K562 (cell line): ENCODE measurements around the gene BPI. TPM values are rescaled to one million over a fixed set of nuclear protein-coding genes. Genes with fewer than 3 reads are reported as not detected.

Source experiments
- ATAC-seq: fragments of 200-7000 bp; cut with Tn5 transposase; 3 replicates; pipeline ENCODE4 v1.9.1; 2020; ENCODE audit warnings: moderate library complexity
- BruUV-seq: library from RNA; stranded (reverse); fragments of 400-500 nt; replicated peaks from 2 replicates; lab custom pipeline; 2021; lab: Mats Ljungman, UMichigan
- CTCF ChIA-PET: fragments of 300-600 bp; formaldehyde crosslinking; extraction: SDS; loops from one replicate; lab custom pipeline; 2021; ENCODE audit warnings: low intra/inter-chr PET ratio; lab: Yijun Ruan, JAX
- POLR2A ChIA-PET: fragments of 300-600, 350-650 bp; sonication (Branson Sonifier 250); formaldehyde crosslinking; extraction: SDS; loops from one replicate; lab custom pipeline; 2021; ENCODE audit warnings: antibody characterized with exemption, inconsistent platforms; lab: Yijun Ruan, JAX
- DNase-seq, 4 experiments: peaks; one replicate each; pipeline versions ENCODE4 v3.0.0 to v3.0.0-alpha.2; 2011 to 2018; ENCODE audit warnings: low spot score in 3 of 4, mixed read lengths in 3 of 4; ENCODE audit errors: extremely low read depth in 1 of 4
- FAIRE-seq: peaks from 2 replicates; lab custom pipeline; 2011; peaks lifted over from hg19 to GRCh38; lab: Jason Lieb, UNC
- H2AFZ ChIP-seq: 2 replicates; pipeline ENCODE4 v1.6.0; 2011; ENCODE audit warnings: low read depth, low read length, control low read depth, inconsistent platforms
- H3K27ac ChIP-seq: fragments of 200-600 bp; 3 replicates; pipeline ENCODE4 v1.8.0; 2011; ENCODE audit warnings: low read depth, mild to moderate bottlenecking, control low read depth, inconsistent platforms, low read length, moderate library complexity, mixed read lengths; ENCODE audit errors: extremely low read depth
- H3K27me3 ChIP-seq, 2 experiments: fragments of 300-600 bp in 1 of 2; 2 replicates in 1 of 2; 3 replicates in 1 of 2; pipeline versions ENCODE4 v1.6.0 to v1.8.0; 2011; ENCODE audit warnings: inconsistent platforms in 2 of 2, low read length in 2 of 2, mild to moderate bottlenecking in 1 of 2, mixed read lengths in 1 of 2, moderate library complexity in 1 of 2; ENCODE audit not compliant: control insufficient read depth in 2 of 2, insufficient read depth in 2 of 2
- H3K36me3 ChIP-seq: fragments of 300-600 bp; 3 replicates; pipeline ENCODE4 v1.8.0; 2011; ENCODE audit warnings: mild to moderate bottlenecking, low read length, inconsistent platforms; ENCODE audit not compliant: control insufficient read depth, insufficient read depth
- H3K4me1 ChIP-seq, 2 experiments: fragments of 200-600 bp in 1 of 2; replicated peaks in 1 of 2; 2 replicates in 1 of 2; 3 replicates in 1 of 2; pipeline versions ENCODE4 v1.5.1 to v1.8.0; 2011; ENCODE audit warnings: inconsistent platforms in 2 of 2, low read length in 2 of 2, mild to moderate bottlenecking in 1 of 2, mixed read lengths in 1 of 2, moderate library complexity in 1 of 2; ENCODE audit not compliant: control insufficient read depth in 2 of 2, insufficient read depth in 2 of 2
- H3K4me2 ChIP-seq: 2 replicates; pipeline ENCODE4 v1.6.1; 2011; ENCODE audit warnings: low read length, control low read depth, inconsistent platforms, mixed read lengths; ENCODE audit not compliant: insufficient read depth
- H3K4me3 ChIP-seq: fragments of 200-600 bp; sonication (generic), shearing (Covaris generic); 2 replicates; pipeline ENCODE4 v1.5.1; 2016; ENCODE audit warnings: control low read depth, inconsistent platforms
- H3K79me2 ChIP-seq: fragments of 200-600 bp; 3 replicates; pipeline ENCODE4 v1.8.0; 2011; ENCODE audit warnings: low read length, inconsistent platforms; ENCODE audit not compliant: control insufficient read depth, insufficient read depth
- H3K9ac ChIP-seq, 2 experiments: 2 replicates each; pipeline versions ENCODE4 v1.6.0 to v1.6.1; 2011; ENCODE audit warnings: low read depth in 2 of 2, low read length in 2 of 2, control low read depth in 1 of 2, inconsistent platforms in 1 of 2, mild to moderate bottlenecking in 1 of 2, mixed read lengths in 1 of 2; ENCODE audit not compliant: insufficient read depth in 1 of 2
- H3K9me1 ChIP-seq: one replicate; pipeline ENCODE4 v1.6.0; 2011; ENCODE audit warnings: inconsistent platforms, mild to moderate bottlenecking, low read length, moderate library complexity; ENCODE audit not compliant: control insufficient read depth, insufficient read depth
- H3K9me3 ChIP-seq: replicated peaks from 2 replicates; pipeline ENCODE4 v1.5.1; 2011; ENCODE audit warnings: low read depth, low read length, inconsistent platforms; ENCODE audit not compliant: control insufficient read depth, insufficient read depth
- H4K20me1 ChIP-seq: replicated peaks from 2 replicates; pipeline ENCODE4 v1.6.1; 2011; ENCODE audit warnings: low read length, inconsistent platforms, mixed read lengths; ENCODE audit not compliant: control insufficient read depth, insufficient read depth
- BCL6 ChIP-seq: fragments of 250-450 bp; sonication (Bioruptor Pico); IDR thresholded peaks from 2 replicates; pipeline ENCODE4 v1.4.0; 2020
- CEBPG ChIP-seq, 3 experiments: fragments of 200-800 bp in 1 of 3; sonication (Bioruptor generic) in 1 of 3; sonication (generic) in 1 of 3; formaldehyde crosslinking in 1 of 3; IDR thresholded peaks in 2 of 3; conservative IDR thresholded peaks in 1 of 3; 2 replicates each; pipeline versions ENCODE4 v1.6.1 to v1.8.0; 2016 to 2022; ENCODE audit warnings: missing compliant biosample characterization in 2 of 3, missing genetic modification characterization in 2 of 3, mild to moderate bottlenecking in 1 of 3, missing genetic modification reagents in 1 of 3
- FOSL1 ChIP-seq: fragments of 200-800 bp; sonication (Bioruptor generic); conservative IDR thresholded peaks from 2 replicates; pipeline ENCODE4 v1.6.1; 2016; ENCODE audit warnings: missing genetic modification characterization, missing compliant biosample characterization
- MECOM ChIP-seq: fragments of 250-450 bp; sonication (Bioruptor Pico); IDR thresholded peaks from 2 replicates; pipeline ENCODE4 v1.8.0; 2022; ENCODE audit warnings: inconsistent platforms
- MEF2A ChIP-seq: IDR thresholded peaks from 2 replicates; pipeline ENCODE4 v1.6.1; 2011; ENCODE audit warnings: low read depth, mild to moderate bottlenecking, low read length, moderate library complexity; ENCODE audit not compliant: control insufficient read depth
- NFE2 ChIP-seq: IDR thresholded peaks from 2 replicates; pipeline ENCODE4 v1.6.1; 2014; ENCODE audit warnings: antibody characterized with exemption, low read depth
- NR0B1 ChIP-seq: fragments of 450-650 bp; IDR thresholded peaks from one replicate; pipeline ENCODE4 v1.6.1; 2018; ENCODE audit warnings: mild to moderate bottlenecking, moderate library complexity; ENCODE audit not compliant: partially characterized antibody
- PCBP1 ChIP-seq: fragments of 200-400 bp; formaldehyde crosslinking; IDR thresholded peaks from 2 replicates; pipeline ENCODE4 v1.6.1; 2018; ENCODE audit warnings: mild to moderate bottlenecking, low read depth, low read length; ENCODE audit not compliant: poor library complexity, severe bottlenecking
- POLR3A ChIP-seq: IDR thresholded peaks from 2 replicates; pipeline ENCODE4 v1.6.1; 2011; ENCODE audit warnings: borderline replicate concordance, mild to moderate bottlenecking, moderate library complexity; ENCODE audit not compliant: insufficient read length, insufficient read depth; ENCODE audit errors: extremely low read depth
- PTTG1 ChIP-seq: fragments of 450-650 bp; IDR thresholded peaks from 2 replicates; pipeline ENCODE4 v1.6.1; 2016; ENCODE audit warnings: low read depth, mild to moderate bottlenecking, missing genetic modification characterization, missing compliant biosample characterization
- TAF15 ChIP-seq: fragments of 200-400 bp; formaldehyde crosslinking; IDR thresholded peaks from 2 replicates; pipeline ENCODE4 v1.6.1; 2017; ENCODE audit warnings: mild to moderate bottlenecking, low read depth, low read length, moderate library complexity
- U2AF1 ChIP-seq: fragments of 200-400 bp; formaldehyde crosslinking; optimal IDR thresholded peaks from 2 replicates; pipeline ENCODE3; 2017; ENCODE audit warnings: mild to moderate bottlenecking, low read depth, low read length, moderate library complexity
- ZNF311 ChIP-seq: fragments of 250-450 bp; sonication (Bioruptor Pico); IDR thresholded peaks from 2 replicates; pipeline ENCODE4 v1.4.0; 2020; ENCODE audit warnings: mild to moderate bottlenecking, moderate library complexity
- ZNF436 ChIP-seq: fragments of 250-450, 450-650 bp; sonication (Bioruptor Pico); formaldehyde crosslinking; IDR thresholded peaks from 2 replicates; pipeline ENCODE4 v1.7.0; 2020; ENCODE audit warnings: mild to moderate bottlenecking
- ZSCAN29 ChIP-seq: fragments of 450-650 bp; IDR thresholded peaks from 2 replicates; pipeline ENCODE4 v1.6.1; 2017
- WGBS: fragments of 100-300 bp; shearing (Covaris generic); methylation state at CpG from one replicate; pipeline ENCODE4 v1.1.6; 2016; ENCODE audit warnings: low coverage, mixed read lengths; ENCODE audit not compliant: insufficient coverage; ENCODE audit errors: missing lambda C conversion rate; 5-methylcytosine and 5-hydroxymethylcytosine counted together
- in situ Hi-C: fragments of 300-500 bp; cut with MboI; formaldehyde crosslinking; loops from 4 replicates; pipeline ENCODE4 v1.15.0; 2018; ENCODE audit warnings: inconsistent platforms, mixed read lengths
- intact Hi-C: fragments of 100-400 bp; cut with micrococcal nuclease; formaldehyde crosslinking; loops from 2 replicates; pipeline ENCODE4 v1.14.2; 2022
- polyA plus RNA-seq, 8 experiments: library from polyadenylated mRNA; depleted of rRNA in 4 of 8; stranded (reverse) in 5 of 8; unstranded in 3 of 8; fragments of >200 nt; fragmentation: Nextera tagmentation in 2 of 8; fragmentation: Illumina TruSeq in 1 of 8; extraction: Ambion mirVana in 2 of 8; extraction: Trizol in 1 of 8; gene quantifications; 2 replicates each; pipeline versions ENCODE4 v1.2.1 to v1.2.3, GENCODE V29; 2011 to 2014; ENCODE audit warnings: inconsistent platforms in 1 of 8, missing spikeins in 1 of 8
- total RNA-seq, 7 experiments: library from RNA; depleted of rRNA in 6 of 7; stranded (reverse); fragments of >200 nt in 6 of 7; fragmentation: Illumina TruSeq in 2 of 7; extraction: Trizol in 2 of 7; gene quantifications; 2 replicates each; pipeline versions ENCODE4 v1.2.1 to v1.2.3, GENCODE V29; 2011 to 2021; ENCODE audit warnings: low replicate concordance in 1 of 7

The BPI gene
- total and polyA plus RNA-seq, 9 of the 15 experiments (the other 6 are each of a cell fraction or from before 2014, with no cell fraction given) = not detected

GRCh38 chr20:38320221-38320620 lies 16.3 kb downstream of the BPI start:
- WGBS = 0% methylated on average over 6 of the region's 6 CpGs
- Histone ChIP-seq H3K4me1 (no peaks in the 10 kb centered on the region), H3K36me3 (no peaks in the 10 kb centered on the region), H3K27ac (no peak overlapping the region), H3K4me2 (no peak overlapping the region), H2AFZ (no peak overlapping the region), H3K4me3 (no peak overlapping the region), H4K20me1 (no peaks in the 10 kb centered on the region), H3K79me2 (no peaks in the 10 kb centered on the region), H3K27me3 (peaks cover 21 to 36% of the 10 kb centered on the region in 2 experiments; a peak in 3 of 5 replicates), H3K9me1 (no peaks in the 10 kb centered on the region), H3K9ac (no peak overlapping the region), H3K9me3 (no peaks in the 10 kb centered on the region)
- BruUV-seq = no TSS peak
- CTCF ChIA-PET = no interaction called here
- 0 out of 2 replicates have a peak, but pooled peaks have one; percentile 17 for TF ChIP-seq FOSL1 (tag)
- TF ChIP-seq PTTG1 (tag) = no peak
- no peak for TF ChIP-seq ZNF311
- DNase-seq (no peak), FAIRE-seq (no peak), ATAC-seq (no peak; the same call in 2 of the 3 replicates)
- in situ Hi-C loops (no loop called here), intact Hi-C loops (loop anchor here (5.0 kb wide), 1 partner anchor 93 kb away; no protein-coding TSS in a partner anchor)
- POLR2A ChIA-PET = no interaction called here

- no peaks in the 10 kb centered on the region for H3K9me1 ChIP-seq
- TF ChIP-seq PCBP1 (no peak), U2AF1 (no peak), TAF15 (no peak), NR0B1 (no peak), BCL6 (CRISPR knock-in tag) (no peak), POLR3A (no peak), ZNF436 (CRISPR knock-in tag) (no peak), ZSCAN29 (no peak), CEBPG (CRISPR knock-in tag; IDR thresholded peaks at IDR 0.05) (no peak), CEBPG (tag; conservative IDR thresholded peaks at IDR 0.05 in 1 of 2, IDR thresholded peaks at IDR 0.05 in 1 of 2) (no peak), MEF2A (no peak), MECOM (no peak), NFE2 (no peak)
Observed at GRCh38 chr20:38321959-38322598, 18.1 kb downstream of the BPI start.

More at GRCh38 chr20:38321959-38322598, 18.1 kb downstream of the BPI start:
- Histone ChIP-seq H3K79me2 (no peaks in the 10 kb centered on the region), H3K27ac (no peak overlapping the region), H2AFZ (no peak overlapping the region), H3K36me3 (no peaks in the 10 kb centered on the region), H3K9ac (no peak overlapping the region), H3K27me3 (peaks cover 25 to 36% of the 10 kb centered on the region in 2 experiments; a peak in 3 of 5 replicates), H4K20me1 (no peaks in the 10 kb centered on the region), H3K4me3 (no peak overlapping the region), H3K9me3 (no peaks in the 10 kb centered on the region), H3K4me2 (no peak overlapping the region), H3K4me1 (no peaks in the 10 kb centered on the region)
- BruUV-seq = no TSS peak
- in situ Hi-C loops (no loop called here), intact Hi-C loops (loop anchor here (5.0 kb wide), 1 partner anchor 95 kb away; no protein-coding TSS in a partner anchor)
- ATAC-seq = peak; percentile 81
- peak; percentile 92 for FAIRE-seq
- WGBS = 2% methylated on average over 5 of the region's 5 CpGs
- ChIA-PET CTCF (no interaction called here), POLR2A (interaction anchor here (1.0 kb wide), 1 partner anchor 96 kb away, joined by 3 read pairs; no protein-coding TSS in a partner anchor)
- peak; percentile 49 to 64 (median 62) for DNase-seq
